HS-5 (cell line): ENCODE results near the gene KRTAP5-3.
"Not testable (repeated sequence)": the region's sequence is repeated elsewhere in the genome, so short reads cannot be mapped to it uniquely, and the experiment has no call there.

Experiments
- DNase-seq: peaks from one replicate; pipeline ENCODE4 v3.0.0-alpha.2; 2012; ENCODE audit warnings: low read depth

The KRTAP5-3 gene

GRCh38 chr11:1618231-1618630 is 10.0 kb upstream of the KRTAP5-3 start:
- no peak for DNase-seq

DNA sequence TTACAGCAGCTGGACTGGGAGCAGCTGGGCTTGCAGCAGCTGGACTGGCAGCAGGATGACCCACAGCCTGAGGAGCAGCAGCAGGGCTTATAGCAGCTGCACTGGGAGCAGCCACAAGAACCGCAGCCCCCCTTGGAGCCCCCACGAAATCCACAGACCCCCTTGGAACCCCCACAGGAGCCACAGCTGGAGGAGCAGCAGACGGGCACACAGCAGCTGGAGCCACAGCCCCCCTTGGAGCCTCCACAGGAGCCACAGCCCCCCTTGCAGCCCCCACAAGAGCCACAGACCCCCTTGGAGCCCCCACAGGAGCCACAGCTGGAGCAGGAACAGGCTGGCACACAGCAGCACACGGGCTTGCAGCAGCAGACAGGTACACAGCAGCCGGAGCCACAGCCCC is 362 bp downstream of the KRTAP5-3 start:
- DNase-seq: not testable (repeated sequence)

GRCh38 chr11:1607156-1607845 is 962 bp downstream of the KRTAP5-3 start:
- DNase-seq: not testable (repeated sequence)

GRCh38 chr11:1605923-1606322 is 2.3 kb downstream of the KRTAP5-3 start:
- not testable (repeated sequence) for DNase-seq

DNA sequence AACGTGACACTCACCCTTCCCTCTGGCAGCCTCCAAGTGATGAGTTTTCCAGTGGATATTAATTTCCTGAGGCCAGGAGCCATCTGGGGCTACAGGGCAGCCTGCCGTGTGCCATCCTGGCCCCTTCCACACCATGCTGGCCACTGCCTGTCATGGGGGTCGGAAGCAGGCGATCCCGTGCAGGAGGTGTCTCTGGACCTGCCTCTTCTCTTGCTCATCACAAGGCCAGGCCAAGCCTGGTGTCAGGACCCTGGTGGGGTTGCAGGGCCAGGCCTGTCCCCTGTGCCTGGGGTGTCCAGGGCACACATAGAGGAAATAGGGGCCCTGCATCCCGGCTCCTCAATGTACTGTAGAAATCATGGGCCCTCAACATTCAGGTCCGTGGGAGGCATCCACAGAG is 3.6 kb downstream of the KRTAP5-3 start:
- no peak for DNase-seq

- no peak for DNase-seq
Measured at GRCh38 chr11:1604181-1604580, 4.1 kb downstream of the KRTAP5-3 start.

DNA sequence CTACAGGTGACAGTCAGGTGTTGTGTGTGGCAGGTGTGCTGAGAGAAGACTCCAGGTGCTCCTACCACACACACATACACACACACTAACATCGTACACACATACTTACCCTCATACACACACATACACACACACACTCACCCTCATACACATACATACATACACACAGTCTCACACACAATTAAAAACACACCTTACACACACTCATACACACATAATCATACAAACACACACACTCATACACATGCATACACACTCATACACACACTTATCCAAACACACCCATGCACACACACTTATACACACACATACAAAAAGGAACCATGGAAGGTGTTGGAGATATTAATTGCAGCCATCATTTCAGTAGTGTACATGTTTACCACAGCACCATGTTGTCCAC is 4.6 kb downstream of the KRTAP5-3 start:
- DNase-seq: no peak

DNA sequence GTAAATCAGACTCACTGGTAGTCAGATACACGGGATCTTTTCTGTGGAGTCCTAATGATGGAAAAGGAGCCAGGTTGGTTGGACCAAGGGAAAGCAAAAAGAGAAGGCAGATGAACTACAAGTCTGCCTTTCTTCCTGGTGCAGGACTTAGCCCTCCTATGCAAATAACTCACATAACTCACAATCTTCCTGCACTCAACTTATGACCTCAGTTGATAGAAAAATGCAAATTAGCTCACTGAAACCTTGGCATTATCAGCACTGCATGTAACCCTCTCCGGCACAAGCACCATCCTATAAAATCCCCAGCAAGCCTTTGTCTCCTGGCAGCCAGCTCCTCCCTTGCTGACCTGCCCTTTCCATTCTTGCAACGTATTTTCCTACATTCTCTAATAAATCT is 6.6 kb downstream of the KRTAP5-3 start:
- DNase-seq: not testable (repeated sequence)

DNA sequence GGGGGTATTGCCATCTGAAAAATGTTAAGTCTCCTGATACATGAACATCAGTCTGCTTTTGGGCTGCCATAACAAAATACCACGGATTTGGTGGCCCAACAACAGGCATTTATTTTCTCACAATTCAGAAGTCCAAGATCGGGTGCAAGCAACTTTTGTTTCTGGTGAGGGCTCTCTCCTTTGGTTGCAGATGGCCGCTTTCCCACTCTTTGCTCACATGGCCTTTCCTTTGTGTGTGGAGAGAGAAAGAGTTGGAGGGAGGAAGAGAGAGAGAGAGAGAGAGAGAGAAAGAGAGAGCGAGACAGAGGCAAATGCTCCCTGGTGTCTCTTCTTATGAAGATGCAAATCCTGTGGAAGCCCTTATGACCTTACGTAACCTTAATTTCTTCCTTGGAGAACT is 7.6 kb downstream of the KRTAP5-3 start:
- no peak for DNase-seq

DNA sequence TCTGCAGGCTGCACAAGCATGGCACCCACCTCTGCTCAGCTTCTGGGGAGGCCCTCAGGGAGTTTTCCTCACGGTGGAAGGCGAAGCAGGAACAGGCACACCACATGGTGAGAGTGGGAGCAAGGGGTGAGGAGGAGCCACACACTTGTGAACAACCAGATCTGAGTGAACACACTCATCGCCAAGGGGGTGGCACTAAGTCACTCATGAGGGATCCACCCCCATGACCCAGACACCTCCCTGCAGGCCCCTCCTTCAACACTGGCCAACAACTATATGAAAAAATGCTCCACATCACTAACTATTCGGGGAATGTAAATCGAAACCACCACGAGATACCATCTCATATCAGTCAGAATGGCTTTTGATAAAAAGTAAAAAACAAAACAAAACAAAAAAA is 9.4 kb downstream of the KRTAP5-3 start:
- no peak for DNase-seq

GRCh38 chr11:1598406-1598805 is 9.9 kb downstream of the KRTAP5-3 start:
- not testable (repeated sequence) for DNase-seq

GRCh38 chr11:1597994-1598380 is 10.3 kb downstream of the KRTAP5-3 start, which contains the start of gene KRTAP5-2:
TSS of gene KRTAP5-2 (minus strand) at chr11:1598294. CDS start at chr11:1598250, 44 bp downstream.
- DNase-seq: no peak

DNA sequence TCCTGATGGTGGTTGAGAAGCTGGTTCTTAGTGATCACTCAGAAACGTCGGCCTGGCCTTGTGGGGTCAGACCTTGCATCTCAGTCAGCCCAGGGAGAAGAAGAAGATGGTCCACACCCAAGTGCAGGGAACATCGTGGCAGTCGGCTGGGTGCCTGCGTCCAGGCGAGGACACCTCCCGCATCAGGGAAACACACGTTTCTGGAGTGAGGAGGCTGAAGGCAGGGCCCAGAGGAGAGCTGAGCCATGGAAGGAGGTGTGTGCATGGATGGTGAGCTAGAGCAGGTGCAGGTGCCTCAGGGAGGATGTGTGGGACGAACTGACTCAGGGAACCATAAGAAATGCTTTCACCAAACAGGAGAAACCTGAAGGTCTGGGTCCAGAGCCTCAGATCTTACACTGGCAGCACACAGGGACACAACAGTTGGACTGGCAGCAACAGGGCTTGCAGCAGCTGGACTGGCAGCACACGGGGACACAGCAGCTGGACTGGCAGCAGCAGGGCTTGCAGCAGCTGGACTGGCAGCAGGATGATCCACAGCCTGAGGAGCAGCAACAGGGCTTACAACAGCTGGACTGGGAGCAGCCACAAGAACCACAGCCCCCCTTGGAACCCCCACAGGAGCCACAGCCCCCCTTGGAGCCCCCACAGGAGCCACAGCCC is 10.8 kb downstream of the KRTAP5-3 start:
- no peak for DNase-seq

- DNase-seq: not testable (repeated sequence)
Measured at GRCh38 chr11:1596576-1597121, 11.6 kb downstream of the KRTAP5-3 start.

DNA sequence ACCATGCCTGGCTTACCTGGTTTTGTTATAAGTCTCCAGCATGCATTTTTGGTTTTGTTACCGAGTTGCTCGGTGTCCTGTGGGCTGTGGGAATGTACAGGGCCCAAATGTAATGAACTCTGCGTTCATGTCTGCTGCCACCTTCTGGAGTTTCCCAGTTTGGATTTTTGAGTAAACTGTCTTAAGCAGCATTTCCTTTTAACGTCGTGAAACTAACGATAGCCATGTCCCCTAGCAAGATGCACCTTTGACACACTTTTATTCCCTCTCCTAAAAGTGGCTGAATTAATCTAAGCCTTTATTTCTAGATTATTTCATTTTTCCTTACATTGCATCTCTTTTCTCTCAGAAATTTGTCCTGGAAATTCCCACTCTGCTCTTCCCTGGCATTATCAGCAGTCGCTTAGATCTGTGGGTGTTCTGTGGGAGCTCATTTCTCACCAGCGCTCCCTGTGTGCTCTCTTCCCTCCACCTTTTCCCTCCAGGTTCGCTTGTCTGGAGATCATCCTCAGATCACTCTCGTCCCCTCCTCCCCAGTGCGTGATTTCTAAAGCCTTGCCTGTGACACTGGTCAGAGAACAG is 12.2 kb downstream of the KRTAP5-3 start:
- DNase-seq: not testable (repeated sequence)

- no peak for DNase-seq
Measured at GRCh38 chr11:1592628-1593027, 15.6 kb downstream of the KRTAP5-3 start.

GRCh38 chr11:1589996-1590395 is 18.3 kb downstream of the KRTAP5-3 start:
- no peak for DNase-seq

DNA sequence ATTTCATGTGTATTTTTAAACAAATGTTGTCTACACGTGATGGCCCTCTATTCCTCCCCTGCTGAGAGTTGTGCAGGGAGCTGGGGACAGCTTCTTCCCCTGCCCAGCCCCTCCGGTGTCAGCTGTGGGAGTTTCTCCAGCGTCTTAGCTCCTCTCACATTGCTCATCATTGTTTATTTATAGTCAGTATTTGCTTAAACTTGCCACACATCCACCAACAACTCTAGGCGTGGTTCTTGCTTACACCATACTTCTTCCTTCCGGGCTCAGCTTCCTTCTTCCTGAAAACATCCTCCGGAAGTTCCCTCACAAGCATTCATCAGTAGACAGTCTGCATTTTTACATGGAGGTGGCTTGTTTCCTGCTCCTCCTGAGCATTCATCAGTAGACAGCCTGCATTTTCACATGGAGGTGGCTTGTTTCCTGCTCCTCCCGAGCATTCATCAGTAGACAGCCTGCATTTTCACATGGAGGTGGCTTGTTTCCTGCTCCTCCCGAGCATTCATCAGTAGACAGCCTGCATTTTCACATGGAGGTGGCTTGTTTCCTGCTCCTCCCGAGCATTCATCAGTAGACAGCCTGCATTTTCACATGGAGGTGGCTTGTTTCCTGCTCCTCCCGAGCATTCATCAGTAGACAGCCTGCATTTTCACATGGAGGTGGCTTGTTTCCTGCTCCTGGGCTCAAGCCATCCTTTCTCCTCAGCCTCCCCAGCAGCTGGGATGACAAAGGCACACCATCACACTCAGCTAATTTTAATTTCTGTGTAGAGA is 18.9 kb downstream of the KRTAP5-3 start:
- not testable (repeated sequence) for DNase-seq

DNA sequence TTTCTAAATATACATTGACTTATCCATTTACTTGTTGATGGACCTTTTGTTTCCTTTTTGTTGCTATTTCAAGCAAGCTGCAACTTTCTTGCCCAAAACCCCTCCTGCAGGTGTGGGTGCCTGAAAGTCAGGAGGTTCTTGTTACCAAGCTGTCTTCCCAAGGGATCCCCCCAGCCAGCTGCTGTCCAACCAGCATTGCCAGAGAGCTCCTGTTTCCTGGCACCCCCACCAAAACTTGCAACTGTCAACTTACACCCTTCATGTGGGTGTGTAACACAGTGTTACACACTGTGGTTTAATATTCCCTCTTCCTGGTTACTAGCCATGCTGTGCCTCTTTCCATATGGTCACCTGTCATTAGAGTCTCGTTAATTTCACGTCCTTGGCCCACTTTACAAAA is 21.6 kb downstream of the KRTAP5-3 start:
- no peak for DNase-seq

GRCh38 chr11:1584661-1585370 is 23.4 kb downstream of the KRTAP5-3 start, which contains the start of gene KRTAP5-1:
TSS of gene KRTAP5-1 (minus strand) at chr11:1585283. CDS start at chr11:1585249, 34 bp downstream.
- not testable (repeated sequence) for DNase-seq

GRCh38 chr11:1582909-1583308 is 25.4 kb downstream of the KRTAP5-3 start:
- not testable (repeated sequence) for DNase-seq
